Mesothelial cell of epicardium (in vitro differentiated cells): ENCODE data around the gene ADARB2. TPM values are rescaled to one million over a fixed set of nuclear protein-coding genes. Genes with fewer than 3 reads are reported as not detected.

ENCODE experiments used
- DNase-seq, 2 experiments: peaks; one replicate each; pipeline ENCODE4 v3.0.0; 2021; ENCODE audit warnings: low spot score in 2 of 2; ENCODE audit not compliant: unreplicated experiment in 2 of 2
- H3K27ac Mint-ChIP-seq: 2 replicates; pipeline ENCODE4 v1.8.0; 2021; ENCODE audit warnings: mixed read lengths
- H3K27me3 Mint-ChIP-seq: 2 replicates; pipeline ENCODE4 v1.8.0; 2021; ENCODE audit warnings: low read depth, mixed read lengths
- H3K36me3 Mint-ChIP-seq: 2 replicates; pipeline ENCODE4 v1.8.0; 2021; ENCODE audit warnings: mixed read lengths
- H3K4me1 Mint-ChIP-seq: 2 replicates; pipeline ENCODE4 v1.8.0; 2021; ENCODE audit warnings: mixed read lengths
- H3K4me3 Mint-ChIP-seq: 2 replicates; pipeline ENCODE4 v1.8.0; 2021; ENCODE audit warnings: mild to moderate bottlenecking, moderate library complexity, mixed read lengths
- H3K9me3 Mint-ChIP-seq: 2 replicates; pipeline ENCODE4 v1.8.0; 2021; ENCODE audit warnings: mixed read lengths
- total RNA-seq: library from RNA; stranded (reverse); gene quantifications from 3 replicates; pipeline ENCODE4 v1.2.1, GENCODE V29; 2021
- TF ChIP-seq, protein P1 (sequence below): fragments of 200-600 bp; sonication (generic); IDR thresholded peaks from one replicate; pipeline ENCODE4 v1.5.0; 2021; ENCODE audit warnings: antibody characterized with exemption; ENCODE audit not compliant: unreplicated experiment

Gene ADARB2
- total RNA-seq, 1 donor from 2014 or later, result 0.38 TPM

DNA sequence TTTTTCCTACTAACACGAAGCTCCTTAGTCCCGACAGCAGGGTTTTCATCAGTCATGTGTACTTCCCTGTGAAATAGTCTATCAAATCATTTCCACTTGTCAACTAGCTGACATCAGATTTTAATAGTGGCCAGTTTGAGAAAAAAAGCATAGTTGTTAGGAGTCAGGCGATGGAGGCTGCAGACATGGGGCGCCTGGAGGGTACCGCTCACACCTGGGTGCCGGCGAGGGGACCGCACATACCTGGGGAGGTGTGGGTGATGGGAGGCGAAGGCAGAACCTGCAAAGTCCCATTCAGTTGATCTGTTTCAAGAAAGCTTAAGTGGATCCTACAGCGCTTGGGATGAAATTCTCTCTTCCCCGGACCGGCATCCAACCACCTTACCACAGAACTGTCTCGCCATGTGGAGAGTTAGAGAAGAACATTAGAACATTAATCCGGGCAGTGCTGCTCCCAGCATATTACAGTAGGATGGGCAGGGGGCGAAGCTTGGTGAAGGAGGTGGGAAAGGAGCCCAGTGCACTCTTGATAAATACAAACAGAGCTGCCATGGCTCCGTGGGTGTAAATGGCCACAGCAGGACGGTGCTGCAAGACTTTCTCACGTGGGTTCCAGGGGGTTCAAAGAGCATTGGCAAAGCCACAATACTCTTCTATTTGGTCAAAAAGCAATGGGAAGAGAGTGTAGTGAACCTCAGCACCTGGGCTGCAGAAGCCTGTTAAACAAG lies 24.2 kb downstream of the ADARB2 start:
- TF ChIP-seq, protein P1, sequence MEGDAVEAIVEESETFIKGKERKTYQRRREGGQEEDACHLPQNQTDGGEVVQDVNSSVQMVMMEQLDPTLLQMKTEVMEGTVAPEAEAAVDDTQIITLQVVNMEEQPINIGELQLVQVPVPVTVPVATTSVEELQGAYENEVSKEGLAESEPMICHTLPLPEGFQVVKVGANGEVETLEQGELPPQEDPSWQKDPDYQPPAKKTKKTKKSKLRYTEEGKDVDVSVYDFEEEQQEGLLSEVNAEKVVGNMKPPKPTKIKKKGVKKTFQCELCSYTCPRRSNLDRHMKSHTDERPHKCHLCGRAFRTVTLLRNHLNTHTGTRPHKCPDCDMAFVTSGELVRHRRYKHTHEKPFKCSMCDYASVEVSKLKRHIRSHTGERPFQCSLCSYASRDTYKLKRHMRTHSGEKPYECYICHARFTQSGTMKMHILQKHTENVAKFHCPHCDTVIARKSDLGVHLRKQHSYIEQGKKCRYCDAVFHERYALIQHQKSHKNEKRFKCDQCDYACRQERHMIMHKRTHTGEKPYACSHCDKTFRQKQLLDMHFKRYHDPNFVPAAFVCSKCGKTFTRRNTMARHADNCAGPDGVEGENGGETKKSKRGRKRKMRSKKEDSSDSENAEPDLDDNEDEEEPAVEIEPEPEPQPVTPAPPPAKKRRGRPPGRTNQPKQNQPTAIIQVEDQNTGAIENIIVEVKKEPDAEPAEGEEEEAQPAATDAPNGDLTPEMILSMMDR, result no peak
- peaks cover 62% of the 10 kb centered on the region for H3K27me3 Mint-ChIP-seq
- H3K9me3 Mint-ChIP-seq, result no peaks in the 10 kb centered on the region
- H3K4me1 Mint-ChIP-seq, result peaks cover 3% of the 10 kb centered on the region
- no peaks in the 10 kb centered on the region for H3K36me3 Mint-ChIP-seq
- no peak for DNase-seq
- H3K27ac Mint-ChIP-seq, result no peak overlapping the region
- H3K4me3 Mint-ChIP-seq, result no peak overlapping the region

DNA sequence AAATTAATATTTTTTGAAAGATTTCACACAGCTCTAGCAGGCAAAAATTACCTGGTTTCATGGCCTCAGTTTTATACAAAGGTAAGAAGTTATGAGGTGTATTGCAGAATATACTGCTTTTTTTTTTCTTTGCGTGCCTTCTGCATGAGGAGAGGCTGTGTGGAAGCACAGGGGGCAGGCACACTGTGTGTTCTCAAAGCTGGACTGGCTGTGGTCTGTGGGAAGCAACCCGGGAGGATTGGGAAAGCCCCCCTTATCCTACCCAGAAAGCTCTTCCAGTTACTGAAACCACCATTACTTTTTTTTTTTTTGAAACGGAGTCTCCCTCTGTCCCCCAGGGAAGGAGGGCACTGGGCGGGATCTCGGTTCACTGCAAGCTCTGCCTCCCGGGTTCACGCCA lies 25.0 kb downstream of the ADARB2 start:
- TF ChIP-seq, protein P1, result no peak
- peaks cover 3% of the 10 kb centered on the region for H3K4me1 Mint-ChIP-seq

DNA sequence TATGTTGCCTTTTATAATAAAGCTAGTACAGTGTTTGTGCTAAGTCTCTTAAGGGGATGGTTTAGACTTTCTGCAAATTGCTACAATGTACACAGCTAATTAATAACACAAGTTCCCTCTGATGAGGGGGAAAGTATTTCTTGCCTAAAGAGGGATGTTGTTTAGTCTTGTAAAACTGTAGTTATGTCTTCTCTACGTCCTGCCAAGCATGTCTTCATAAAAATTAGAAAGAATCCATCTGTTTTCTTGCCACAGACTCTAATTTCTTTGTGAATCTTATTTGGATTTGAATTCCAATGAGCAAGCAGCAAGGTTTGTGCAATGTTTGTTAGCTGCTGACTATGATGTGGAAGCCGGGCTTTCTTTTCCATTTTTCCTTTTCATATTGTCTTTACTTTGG lies 28.2 kb downstream of the ADARB2 start:
- Mint-ChIP-seq H3K27ac (no peak overlapping the region), H3K27me3 (peaks cover 30% of the 10 kb centered on the region), H3K36me3 (no peaks in the 10 kb centered on the region), H3K4me3 (no peak overlapping the region), H3K9me3 (peaks cover 10% of the 10 kb centered on the region), H3K4me1 (no peaks in the 10 kb centered on the region)
- no peak for DNase-seq
- TF ChIP-seq, protein P1, result no peak

More for the DNA sequence above, 25.0 kb downstream of the ADARB2 start:
- no peak for DNase-seq
- H3K9me3 Mint-ChIP-seq, result no peaks in the 10 kb centered on the region
- no peaks in the 10 kb centered on the region for H3K36me3 Mint-ChIP-seq
- H3K4me3 Mint-ChIP-seq, result no peak overlapping the region
- H3K27me3 Mint-ChIP-seq, result peaks cover 59% of the 10 kb centered on the region
- H3K27ac Mint-ChIP-seq, result no peak overlapping the region

DNA sequence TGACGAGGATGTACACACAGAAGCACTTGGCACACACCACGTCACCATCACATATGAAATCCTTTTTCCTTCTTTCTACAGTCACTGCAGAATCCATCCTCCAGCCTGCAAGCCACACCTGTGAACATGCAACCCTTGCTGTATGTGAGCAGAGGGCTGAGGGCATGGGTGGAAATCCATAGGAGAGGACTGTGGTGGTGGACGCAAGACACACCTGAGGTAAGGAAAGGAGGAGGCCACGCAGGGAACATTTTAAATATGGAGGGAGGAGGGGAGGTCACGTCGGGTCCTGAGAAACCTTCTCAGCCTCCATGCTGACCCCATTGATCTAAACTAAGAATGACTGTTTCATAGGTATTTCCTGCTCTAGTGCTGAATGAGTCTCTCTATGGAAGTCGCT lies 28.6 kb downstream of the ADARB2 start:
- H3K27me3 Mint-ChIP-seq, result peaks cover 26% of the 10 kb centered on the region
- H3K36me3 Mint-ChIP-seq, result no peaks in the 10 kb centered on the region
- H3K4me1 Mint-ChIP-seq, result no peaks in the 10 kb centered on the region
- H3K27ac Mint-ChIP-seq, result no peak overlapping the region
- H3K4me3 Mint-ChIP-seq, result no peak overlapping the region
- TF ChIP-seq, protein P1, result no peak
- peaks cover 11% of the 10 kb centered on the region for H3K9me3 Mint-ChIP-seq
- no peak for DNase-seq

DNA sequence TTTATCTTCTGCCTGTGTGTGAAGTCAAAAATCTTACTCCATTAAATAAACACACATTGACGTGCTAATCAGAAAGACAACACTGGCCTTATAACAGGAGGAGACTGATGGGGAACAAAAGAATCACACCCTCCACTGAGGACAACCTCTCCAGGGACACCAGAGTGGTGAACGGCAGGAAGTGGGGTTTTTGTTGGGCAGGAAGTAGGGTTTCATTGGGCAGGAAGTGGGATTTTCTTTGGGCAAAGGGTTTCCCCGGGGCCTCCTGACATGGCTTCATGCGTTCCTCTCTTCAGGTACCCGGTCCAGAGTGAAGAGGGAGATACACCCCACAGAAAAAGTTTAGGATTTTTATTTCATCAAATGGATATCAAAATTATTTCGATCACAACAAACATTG lies 30.6 kb downstream of the ADARB2 start:
- no peak overlapping the region for H3K27ac Mint-ChIP-seq
- H3K4me3 Mint-ChIP-seq, result no peak overlapping the region
- H3K9me3 Mint-ChIP-seq, result peaks cover 29% of the 10 kb centered on the region
- H3K4me1 Mint-ChIP-seq, result no peaks in the 10 kb centered on the region
- peaks cover 14% of the 10 kb centered on the region for H3K27me3 Mint-ChIP-seq
- DNase-seq, result no peak
- H3K36me3 Mint-ChIP-seq, result no peaks in the 10 kb centered on the region
- TF ChIP-seq, protein P1, result no peak
